IPS DF 19.7 (cell line): Measurements from ENCODE around the gene EXOC3L1.

ENCODE experiments used
- DNase-seq: peaks from one replicate; pipeline ENCODE4 v3.0.0-alpha.2; 2013; ENCODE audit warnings: low read depth, low spot score

The EXOC3L1 gene

GRCh38 chr16:67149276-67150046 is 40.5 kb downstream of the EXOC3L1 start:
- DNase-seq = no peak

- no peak for DNase-seq
These were observed 41.2 kb downstream of the EXOC3L1 start for GRCh38 chr16:67148656-67149275.

GRCh38 chr16:67148221-67148620 is 41.7 kb downstream of the EXOC3L1 start:
- DNase-seq = no peak

GRCh38 chr16:67147437-67148140 is 42.3 kb downstream of the EXOC3L1 start:
- no peak for DNase-seq

- no peak for DNase-seq
These were observed 43.2 kb downstream of the EXOC3L1 start for GRCh38 chr16:67146523-67147357.

- DNase-seq = no peak
These were observed 44.2 kb downstream of the EXOC3L1 start for GRCh38 chr16:67145746-67146145.

GRCh38 chr16:67144943-67145342 is 45.0 kb downstream of the EXOC3L1 start:
- no peak for DNase-seq

- no peak for DNase-seq
These were observed 47.6 kb downstream of the EXOC3L1 start for GRCh38 chr16:67142342-67142741.

GRCh38 chr16:67141391-67141790 is 48.5 kb downstream of the EXOC3L1 start:
- no peak for DNase-seq

GRCh38 chr16:67137605-67138004 is 52.3 kb downstream of the EXOC3L1 start:
- no peak for DNase-seq
